H1 (cell line): ENCODE measurements around the gene LNPEP. TPM values are rescaled to one million over a fixed set of nuclear protein-coding genes. Genes with fewer than 3 reads are reported as not detected.

Source experiments
- CTCF ChIA-PET: fragments of 300-600 bp; sonication (Branson Sonifier 250); formaldehyde crosslinking; loops from one replicate; lab custom pipeline; 2021; ENCODE audit not compliant: partially characterized antibody; lab: Charles Lee
- POLR2A ChIA-PET: fragments of 300-600 bp; sonication (Branson Sonifier 250); formaldehyde crosslinking; loops from one replicate; lab custom pipeline; 2021; ENCODE audit warnings: inconsistent platforms; ENCODE audit not compliant: partially characterized antibody; lab: Charles Lee
- DNase-seq, 2 experiments: peaks; one replicate each; pipeline versions ENCODE4 v3.0.0 to v3.0.0-alpha.2; 2010 to 2022; ENCODE audit warnings: low spot score in 2 of 2, low read depth in 1 of 2, mixed read lengths in 1 of 2
- FAIRE-seq: peaks from 2 replicates; lab custom pipeline; 2011; peaks lifted over from hg19 to GRCh38; lab: Jason Lieb, UNC
- H2AFZ ChIP-seq: 2 replicates; pipeline ENCODE4 v1.8.1; 2012; ENCODE audit warnings: low read length, inconsistent platforms
- H2AK5ac ChIP-seq: 2 replicates; pipeline ENCODE4 v1.6.1; 2013; ENCODE audit warnings: low read depth, low read length
- H2BK120ac ChIP-seq: replicated peaks from 2 replicates; pipeline ENCODE3; 2013; ENCODE audit warnings: low read depth, low read length, inconsistent platforms
- H2BK12ac ChIP-seq: 2 replicates; pipeline ENCODE4 v1.6.1; 2013; ENCODE audit warnings: low read depth, low read length
- H2BK15ac ChIP-seq: 2 replicates; pipeline ENCODE4 v1.6.1; 2013; ENCODE audit warnings: low read length
- H2BK20ac ChIP-seq: 2 replicates; pipeline ENCODE4 v1.6.1; 2013; ENCODE audit warnings: low read length
- H2BK5ac ChIP-seq: 2 replicates; pipeline ENCODE4 v1.6.1; 2013; ENCODE audit warnings: low read depth, low read length
- H3K14ac ChIP-seq: 2 replicates; pipeline ENCODE4 v1.6.1; 2013; ENCODE audit warnings: inconsistent platforms; ENCODE audit not compliant: insufficient read length
- H3K18ac ChIP-seq: 2 replicates; pipeline ENCODE4 v1.6.1; 2013; ENCODE audit warnings: low read length; ENCODE audit errors: extremely low read depth
- H3K23ac ChIP-seq: 2 replicates; pipeline ENCODE4 v1.6.1; 2013; ENCODE audit warnings: inconsistent platforms; ENCODE audit not compliant: insufficient read length
- H3K23me2 ChIP-seq: 2 replicates; pipeline ENCODE4 v1.6.1; 2013; ENCODE audit warnings: low read depth, low read length
- H3K27ac ChIP-seq: 2 replicates; pipeline ENCODE4 v1.6.1; 2011; ENCODE audit warnings: low read depth, low read length, inconsistent platforms
- H3K27me3 ChIP-seq, 4 experiments: replicated peaks in 1 of 4; 1 replicate in 1 of 4; 2 replicates in 3 of 4; pipeline versions ENCODE4 v1.6.1 to v1.8.1; 2011 to 2013; ENCODE audit warnings: low read length in 3 of 4, mild to moderate bottlenecking in 3 of 4, inconsistent platforms in 2 of 4, mixed read lengths in 2 of 4, moderate library complexity in 1 of 4; ENCODE audit not compliant: control insufficient read depth in 3 of 4, insufficient read depth in 3 of 4; ENCODE audit errors: extremely low read depth in 1 of 4
- H3K36me3 ChIP-seq, 4 experiments: 2 replicates each; pipeline versions ENCODE4 v1.6.1 to v1.8.1; 2011 to 2013; ENCODE audit warnings: mild to moderate bottlenecking in 4 of 4, low read length in 3 of 4, moderate library complexity in 2 of 4, control low read depth in 1 of 4, inconsistent platforms in 1 of 4; ENCODE audit not compliant: insufficient read depth in 4 of 4, control insufficient read depth in 2 of 4
- H3K4ac ChIP-seq: replicated peaks from 2 replicates; pipeline ENCODE3; 2013; ENCODE audit warnings: low read length, low read depth, mixed read lengths, inconsistent platforms; ENCODE audit not compliant: insufficient read length
- H3K4me1 ChIP-seq, 4 experiments: replicated peaks in 1 of 4; 1 replicate in 1 of 4; 2 replicates in 3 of 4; pipeline versions ENCODE4 v1.6.1 to v1.8.1; 2011 to 2013; ENCODE audit warnings: low read length in 3 of 4, inconsistent platforms in 2 of 4, mixed read lengths in 1 of 4; ENCODE audit not compliant: insufficient read depth in 4 of 4, control insufficient read depth in 3 of 4
- H3K4me2 ChIP-seq, 2 experiments: 2 replicates each; pipeline versions ENCODE4 v1.6.1 to v1.8.1; 2011 to 2013; ENCODE audit warnings: low read depth in 2 of 2, low read length in 2 of 2, control low read depth in 1 of 2, inconsistent platforms in 1 of 2, mild to moderate bottlenecking in 1 of 2; ENCODE audit not compliant: insufficient read depth in 1 of 2
- H3K4me3 ChIP-seq, 4 experiments: fragments of 200-600, 300-600 bp in 1 of 4; sonication (generic), shearing (Covaris generic), sonication (Bioruptor Twin) in 1 of 4; 2 replicates each; pipeline versions ENCODE4 v1.5.1 to v1.8.1; 2011 to 2016; ENCODE audit warnings: low read length in 4 of 4, low read depth in 3 of 4, control low read depth in 2 of 4, inconsistent platforms in 2 of 4, mild to moderate bottlenecking in 2 of 4, mixed read lengths in 1 of 4, moderate library complexity in 1 of 4; ENCODE audit not compliant: insufficient read depth in 2 of 4; ENCODE audit errors: extremely low read depth in 1 of 4
- H3K56ac ChIP-seq: replicated peaks from 2 replicates; pipeline ENCODE3; 2013; ENCODE audit warnings: low read depth, mild to moderate bottlenecking, mixed read lengths, low read length, inconsistent platforms; ENCODE audit not compliant: insufficient read length
- H3K79me1 ChIP-seq: 2 replicates; pipeline ENCODE4 v1.6.1; 2013; ENCODE audit warnings: low read depth, low read length, control low read depth
- H3K79me2 ChIP-seq, 2 experiments: 2 replicates each; pipeline versions ENCODE4 v1.6.1 to v1.8.1; 2012 to 2013; ENCODE audit warnings: low read length in 2 of 2, mild to moderate bottlenecking in 2 of 2, inconsistent platforms in 1 of 2; ENCODE audit not compliant: insufficient read depth in 2 of 2, control insufficient read depth in 1 of 2
- H3K9ac ChIP-seq, 4 experiments: replicated peaks in 1 of 4; 1 replicate in 1 of 4; 2 replicates in 3 of 4; pipeline versions ENCODE4 v1.6.1 to v1.8.1; 2011 to 2013; ENCODE audit warnings: low read depth in 3 of 4, low read length in 3 of 4, control low read depth in 2 of 4, mild to moderate bottlenecking in 2 of 4, moderate library complexity in 2 of 4, inconsistent platforms in 1 of 4; ENCODE audit errors: extremely low read depth in 1 of 4
- H3K9me3 ChIP-seq, 2 experiments: 2 replicates each; pipeline versions ENCODE4 v1.6.1 to v1.8.1; 2012 to 2013; ENCODE audit warnings: mild to moderate bottlenecking in 2 of 2, moderate library complexity in 2 of 2, control low read depth in 1 of 2, inconsistent platforms in 1 of 2, low read depth in 1 of 2, low read length in 1 of 2, mixed read lengths in 1 of 2; ENCODE audit not compliant: insufficient read depth in 2 of 2
- H4K20me1 ChIP-seq, 2 experiments: replicated peaks in 1 of 2; 2 replicates each; pipeline versions ENCODE3 to v1.8.1; 2011 to 2013; ENCODE audit warnings: inconsistent platforms in 2 of 2, low read length in 2 of 2, mild to moderate bottlenecking in 1 of 2; ENCODE audit not compliant: insufficient read depth in 2 of 2, control insufficient read depth in 1 of 2
- H4K5ac ChIP-seq: 2 replicates; pipeline ENCODE4 v1.6.1; 2013; ENCODE audit warnings: low read length, low read depth, mixed read lengths, inconsistent platforms; ENCODE audit not compliant: insufficient read length
- H4K8ac ChIP-seq: 2 replicates; pipeline ENCODE4 v1.8.0; 2013; ENCODE audit warnings: mild to moderate bottlenecking, moderate library complexity, low read length, inconsistent platforms; ENCODE audit not compliant: insufficient read depth; ENCODE audit errors: extremely low read depth
- H4K91ac ChIP-seq: replicated peaks from 2 replicates; pipeline ENCODE3; 2013; ENCODE audit warnings: low read length, mixed read lengths, inconsistent platforms; ENCODE audit not compliant: insufficient read length
- EZH2 ChIP-seq: fragments of 200-600 bp; sonication (generic); IDR thresholded peaks from 2 replicates; pipeline ENCODE4 v1.7.1; 2012; ENCODE audit warnings: low read depth, mild to moderate bottlenecking, moderate library complexity, low read length, inconsistent platforms; ENCODE audit not compliant: severe bottlenecking
- HDAC2 ChIP-seq, 2 experiments: fragments of 300-600 bp in 1 of 2; sonication (generic) in 1 of 2; IDR thresholded peaks; 2 replicates each; pipeline ENCODE4 v1.6.1; 2011 to 2012; ENCODE audit warnings: low read depth in 2 of 2, low read length in 2 of 2, mild to moderate bottlenecking in 2 of 2, moderate library complexity in 2 of 2, borderline replicate concordance in 1 of 2, inconsistent platforms in 1 of 2
- YY1 ChIP-seq: IDR thresholded peaks from 2 replicates; pipeline ENCODE4 v1.6.1; 2011; ENCODE audit warnings: low read depth, mild to moderate bottlenecking, low read length
- WGBS, 2 experiments: shearing (Covaris generic) in 1 of 2; methylation state at CpG; one replicate each; pipeline versions ENCODE4 v1.1.6 to v1.1.7; 2013 to 2015; ENCODE audit warnings: low lambda C conversion rate in 2 of 2, mixed read lengths in 2 of 2, inconsistent platforms in 1 of 2, low coverage in 1 of 2, missing lambda C conversion rate in 1 of 2; ENCODE audit not compliant: insufficient replicate concordance in 2 of 2, insufficient coverage in 1 of 2, insufficient read length in 1 of 2; ENCODE audit errors: extremely low coverage in 1 of 2, missing lambda C conversion rate in 1 of 2; 5-methylcytosine and 5-hydroxymethylcytosine counted together
- polyA plus RNA-seq, 7 experiments: library from polyadenylated mRNA; depleted of rRNA in 3 of 7; stranded (reverse) in 5 of 7; unstranded in 2 of 7; fragments of >200 nt in 5 of 7; fragments of 200-250 nt in 2 of 7; gene quantifications; 1 replicate in 5 of 7; 2 replicates in 1 of 7; 4 replicates in 1 of 7; pipeline versions ENCODE4 v1.2.1 to v1.2.3, GENCODE V29; 2011 to 2013; ENCODE audit warnings: missing spikeins in 2 of 7, mixed read lengths in 2 of 7
- total RNA-seq: library from RNA; stranded (reverse); fragmentation: NEBNext Ultra II Directional; extraction: Animal tissue kit (Norgen Biotek cat#: 25700); gene quantifications from 2 replicates; pipeline ENCODE4 v1.2.1, GENCODE V29; 2021
- TF ChIP-seq, protein P1 (sequence below): IDR thresholded peaks from 2 replicates; pipeline ENCODE4 v1.6.1; 2012; ENCODE audit warnings: low read length, inconsistent platforms

LNPEP gene
- total and polyA plus RNA-seq, 2 of the 8 experiments (the other 6 are each of a cell fraction or from before 2014, with no cell fraction given) = 1.8 to 4.5 TPM

GRCh38 chr5:97037819-97038218, 101.9 kb downstream of the LNPEP start:
- no peak overlapping the region for H4K8ac ChIP-seq
- no peak for DNase-seq
- no peak overlapping the region for H3K56ac ChIP-seq
- no peaks in the 10 kb centered on the region for H3K79me2 ChIP-seq
- H2BK15ac ChIP-seq = no peak overlapping the region
- H2BK12ac ChIP-seq = no peak overlapping the region
- no peak overlapping the region for H4K5ac ChIP-seq
- POLR2A ChIA-PET = interaction anchor here (0.8 kb wide), 1 partner anchor 8 kb away, joined by 3 read pairs; no protein-coding TSS in a partner anchor
- H3K14ac ChIP-seq = no peak overlapping the region
- no peak overlapping the region for H3K4me2 ChIP-seq
- CTCF ChIA-PET = interaction anchor here (0.9 to 1.1 kb wide), 3 partner anchors 17 to 103 kb away, joined by 3 to 4 read pairs (median 3); no protein-coding TSS in a partner anchor
- no peak overlapping the region for H3K9ac ChIP-seq
- no peak overlapping the region for H3K4me3 ChIP-seq
- no peak overlapping the region for H3K27ac ChIP-seq
- no peak for FAIRE-seq
- no peak overlapping the region for H3K18ac ChIP-seq
- no peak overlapping the region for H2BK120ac ChIP-seq
- no peaks in the 10 kb centered on the region for H3K27me3 ChIP-seq
- no peak for TF ChIP-seq EZH2
- TF ChIP-seq, protein P1, sequence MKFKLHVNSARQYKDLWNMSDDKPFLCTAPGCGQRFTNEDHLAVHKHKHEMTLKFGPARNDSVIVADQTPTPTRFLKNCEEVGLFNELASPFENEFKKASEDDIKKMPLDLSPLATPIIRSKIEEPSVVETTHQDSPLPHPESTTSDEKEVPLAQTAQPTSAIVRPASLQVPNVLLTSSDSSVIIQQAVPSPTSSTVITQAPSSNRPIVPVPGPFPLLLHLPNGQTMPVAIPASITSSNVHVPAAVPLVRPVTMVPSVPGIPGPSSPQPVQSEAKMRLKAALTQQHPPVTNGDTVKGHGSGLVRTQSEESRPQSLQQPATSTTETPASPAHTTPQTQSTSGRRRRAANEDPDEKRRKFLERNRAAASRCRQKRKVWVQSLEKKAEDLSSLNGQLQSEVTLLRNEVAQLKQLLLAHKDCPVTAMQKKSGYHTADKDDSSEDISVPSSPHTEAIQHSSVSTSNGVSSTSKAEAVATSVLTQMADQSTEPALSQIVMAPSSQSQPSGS = no peak
- TF ChIP-seq YY1 = no peak
- no peak for TF ChIP-seq HDAC2 (IDR thresholded peaks at IDR 0.05; ENCODE audit: borderline replicate concordance in 1 of 2, low read depth in 2 of 2, low read length in 2 of 2)
- H4K20me1 ChIP-seq = no peaks in the 10 kb centered on the region
- H2AK5ac ChIP-seq = no peak overlapping the region
- no peak overlapping the region for H2BK20ac ChIP-seq
- no peak overlapping the region for H3K23ac ChIP-seq
- no peak overlapping the region for H2AFZ ChIP-seq
- no peak overlapping the region for H3K4ac ChIP-seq
- no peaks in the 10 kb centered on the region for H3K9me3 ChIP-seq
- WGBS, 2 experiments = 87% methylated on average over 7 of the region's 7 CpGs; no CpG with 5 or more reads in 1 of the 2 experiments
- no peak overlapping the region for H4K91ac ChIP-seq
- no peaks in the 10 kb centered on the region for H3K36me3 ChIP-seq
- H3K23me2 ChIP-seq = no peaks in the 10 kb centered on the region
- no peaks in the 10 kb centered on the region for H3K79me1 ChIP-seq
- no peak overlapping the region for H2BK5ac ChIP-seq
- H3K4me1 ChIP-seq = peaks cover 0 to 5% (median 0%) of the 10 kb centered on the region in 4 experiments; a peak in 2 of 7 replicates
